HG02588 (cell line): ENCODE results near the gene UBA6.
"Not testable (repeated sequence)": the region's sequence is repeated elsewhere in the genome, so short reads cannot be mapped to it uniquely, and the experiment has no call there.

ENCODE experiments used
- ATAC-seq: cut with Tn5 transposase; IDR thresholded peaks from one replicate; pipeline ENCODE4 v1.9.1; 2021; ENCODE audit warnings: mild to moderate bottlenecking, moderate library complexity; ENCODE audit not compliant: unreplicated experiment

Gene UBA6

GRCh38 chr4:67714248-67714583, 13.3 kb upstream of the UBA6 start:
- peak; percentile 75 for ATAC-seq

DNA sequence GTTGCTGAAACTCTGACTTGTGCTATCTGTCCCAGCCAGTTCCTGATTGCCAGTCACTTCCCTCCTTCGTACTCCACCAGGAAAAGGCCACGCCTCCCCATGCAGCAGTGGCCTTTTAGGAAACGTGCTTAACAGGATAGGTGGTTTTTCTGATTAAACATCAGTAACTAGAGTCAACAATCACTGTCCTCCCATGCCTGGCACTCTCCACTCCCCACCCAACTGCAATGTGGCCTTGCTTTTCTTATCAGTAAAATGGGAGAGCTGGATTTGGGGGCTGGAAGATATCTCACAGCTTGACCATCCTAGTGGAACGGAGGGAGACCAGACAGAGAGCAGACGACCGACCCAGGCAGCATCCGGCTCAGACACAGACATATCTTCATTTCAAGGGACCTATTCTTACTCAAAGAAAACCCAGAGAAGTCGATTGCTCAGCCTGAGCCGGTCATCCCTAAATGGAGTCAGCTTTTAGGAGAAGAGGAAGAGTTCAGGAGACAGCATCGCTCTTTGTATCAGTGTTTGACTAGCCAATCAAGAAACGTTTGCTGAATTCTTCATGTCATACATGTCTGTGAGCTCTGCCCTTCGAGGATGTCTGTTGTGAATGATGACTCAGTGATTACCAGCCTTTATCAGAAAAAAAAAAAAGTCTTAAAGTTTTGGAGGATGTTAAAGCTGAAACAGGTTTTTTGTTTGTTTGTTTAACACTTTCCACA, 12.7 kb upstream of the UBA6 start:
- ATAC-seq, result no peak

DNA sequence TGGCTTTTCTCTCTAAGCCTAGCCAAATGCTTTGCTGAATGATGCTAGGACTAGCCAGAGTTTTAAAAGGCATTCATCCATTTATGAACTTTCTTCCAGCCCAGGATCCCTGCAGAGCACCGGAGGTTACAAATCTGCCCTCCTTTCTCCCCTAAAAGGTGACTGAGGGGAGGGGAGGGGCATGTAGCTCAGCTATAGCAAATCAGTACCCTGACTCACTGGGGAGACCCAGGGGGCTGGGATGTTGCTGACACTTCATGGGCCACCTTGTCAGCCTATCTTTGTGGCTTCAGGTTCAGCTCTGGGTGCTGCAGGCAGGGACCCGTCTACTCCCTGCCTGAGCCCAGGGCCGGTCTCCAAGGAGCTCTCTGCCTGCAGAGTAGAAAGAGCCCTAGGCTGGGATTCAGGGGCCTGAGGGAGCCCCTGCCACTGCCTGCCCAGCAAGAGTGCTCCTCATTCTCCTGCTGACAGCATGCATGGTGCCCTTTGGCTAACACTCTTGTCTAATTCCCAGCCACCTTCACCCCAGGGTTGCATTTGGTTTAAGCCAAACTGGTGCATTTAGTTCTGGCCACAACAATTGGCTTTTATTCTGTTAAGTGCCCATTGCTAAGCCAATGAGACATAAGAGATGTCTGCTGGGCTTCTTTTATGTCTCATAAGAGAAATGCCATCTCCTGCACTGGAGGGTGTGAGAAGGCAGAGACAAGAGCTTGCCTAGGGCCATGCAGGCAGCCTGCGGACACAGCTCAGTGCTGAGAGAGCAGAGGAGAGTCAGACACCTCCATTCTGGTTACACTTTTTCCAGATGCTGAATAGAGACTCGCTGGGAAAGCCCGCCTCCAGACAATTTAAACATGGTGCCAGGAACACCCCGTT, 11.9 kb upstream of the UBA6 start:
- no peak for ATAC-seq

- no peak for ATAC-seq
These were observed 11.2 kb upstream of the UBA6 start for GRCh38 chr4:67712000-67712625.

- not testable (repeated sequence) for ATAC-seq
These were observed 5.7 kb upstream of the UBA6 start for GRCh38 chr4:67706682-67707081.

- no peak for ATAC-seq
These were observed 3.9 kb upstream of the UBA6 start for GRCh38 chr4:67704843-67705242.

DNA sequence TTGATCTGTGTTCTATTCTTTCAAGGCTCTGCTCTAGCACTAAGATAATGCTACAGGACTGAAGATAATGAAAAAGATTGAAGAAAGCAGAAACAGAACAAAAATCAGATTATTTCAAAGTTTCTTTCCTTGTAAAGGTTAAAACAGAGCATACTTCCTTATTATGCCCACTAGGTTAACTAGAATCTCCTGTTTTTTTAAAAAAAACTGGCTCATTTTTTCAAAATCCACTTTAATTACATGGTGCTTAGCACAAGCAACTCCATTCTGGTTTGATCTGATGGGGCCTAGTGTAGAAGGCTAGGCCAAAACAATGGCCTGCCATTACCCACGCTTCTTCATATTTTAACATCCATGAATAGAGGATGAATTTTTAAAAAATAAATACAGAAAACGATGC, 1.2 kb upstream of the UBA6 start:
- ATAC-seq, result no peak

DNA sequence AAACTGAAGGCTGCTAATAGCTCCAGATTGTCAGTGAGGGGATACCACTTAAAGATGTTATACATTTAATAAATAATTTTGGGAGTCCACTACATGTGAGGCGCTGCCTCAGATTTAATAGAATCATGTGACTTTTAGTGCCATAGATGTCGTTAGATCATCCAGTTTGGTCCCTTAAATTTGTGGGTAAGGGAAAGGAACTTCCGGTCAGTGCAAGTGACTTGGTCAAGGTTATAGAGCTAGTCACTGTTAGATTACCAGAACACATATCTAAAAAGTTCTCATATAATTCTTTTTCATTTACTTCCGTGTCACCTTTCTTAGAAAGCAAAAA, 529 bp upstream of the UBA6 start:
- ATAC-seq, result no peak

DNA sequence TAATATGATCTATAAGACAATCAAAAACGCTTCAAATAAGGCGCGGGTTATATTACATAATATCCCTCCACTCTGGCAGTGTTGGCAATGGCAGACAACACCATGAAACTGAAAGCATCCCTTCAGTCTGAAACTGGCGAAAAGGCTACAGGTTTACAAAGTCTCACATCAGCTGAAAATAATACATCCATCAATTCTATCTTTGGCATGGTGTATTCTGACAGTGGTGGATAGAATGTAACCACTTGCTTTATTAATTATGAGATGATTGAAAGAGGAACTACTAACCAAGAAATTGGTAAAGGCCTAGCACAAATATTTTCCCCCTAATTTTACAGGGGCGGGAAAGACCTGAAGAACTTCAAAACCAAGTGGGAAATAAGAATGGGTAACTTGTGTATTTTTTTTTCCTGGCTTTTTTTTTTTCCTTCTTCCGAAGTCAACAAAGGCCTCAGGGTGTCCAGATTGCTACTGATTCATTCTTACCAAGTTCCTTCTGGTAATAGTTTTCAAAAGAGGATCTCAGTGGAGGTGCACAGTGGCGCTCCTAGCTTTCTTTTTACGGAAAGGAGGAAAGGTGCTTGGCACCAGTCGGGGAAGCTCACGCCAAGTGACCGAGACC, 728 bp downstream of the UBA6 start:
- ATAC-seq, result no peak

DNA sequence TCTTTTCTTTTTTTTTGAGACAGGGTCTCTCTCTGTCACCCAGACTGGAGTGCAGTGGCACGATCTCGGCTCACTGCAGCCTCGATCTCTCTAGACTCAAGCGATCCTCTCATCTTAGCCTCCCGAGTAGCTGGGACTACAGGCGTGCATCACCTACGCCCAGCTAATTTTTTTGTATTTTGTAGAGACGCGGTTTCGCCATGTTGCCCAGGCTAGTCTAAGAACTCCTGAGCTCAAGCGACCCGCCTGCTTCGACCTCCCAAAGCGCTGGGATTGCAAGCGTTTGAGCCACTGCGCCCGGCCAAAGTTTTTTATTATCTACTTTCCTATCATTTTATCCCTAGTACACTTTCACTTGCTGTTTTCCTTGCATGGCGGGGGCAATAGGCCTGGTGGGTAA, 1.4 kb downstream of the UBA6 start:
- ATAC-seq, result no peak

DNA sequence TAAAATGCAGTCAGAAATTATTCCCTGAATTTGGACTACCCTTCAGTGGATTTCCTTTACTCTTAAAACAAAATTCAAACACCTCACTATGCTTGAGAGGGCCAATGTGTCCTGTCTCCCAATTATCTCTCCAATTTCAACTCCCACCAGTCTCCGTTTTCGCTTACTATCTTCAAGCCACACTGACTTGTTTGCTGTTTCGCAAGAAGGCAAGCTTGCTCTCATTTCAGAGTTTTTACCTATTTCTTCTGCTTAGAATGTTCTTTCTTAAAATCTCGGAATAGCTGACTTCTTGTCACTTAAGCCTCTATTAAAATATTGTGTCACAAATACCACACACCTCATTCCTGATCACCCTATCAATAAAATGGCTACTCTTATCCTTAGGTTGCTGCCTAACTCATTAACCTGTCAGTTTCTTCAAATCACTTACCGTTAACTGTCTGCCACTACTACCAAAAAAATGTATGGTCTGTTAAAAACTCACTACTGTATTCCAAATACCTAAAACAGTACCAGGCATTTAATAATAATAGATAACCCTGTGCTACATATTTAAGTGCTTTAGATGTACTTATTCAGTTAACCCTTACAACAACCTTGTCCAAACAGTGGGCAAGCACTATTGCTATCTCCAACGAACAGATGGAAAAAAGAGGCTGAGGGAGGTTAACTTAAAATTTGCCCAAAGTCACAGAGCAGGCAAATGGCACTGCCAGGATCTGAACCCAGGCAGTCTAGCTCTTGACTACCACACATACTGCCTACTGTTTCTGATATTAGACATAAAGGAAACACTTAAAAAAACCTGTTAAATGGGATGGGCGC, 2.9 kb downstream of the UBA6 start:
- ATAC-seq, result no peak

DNA sequence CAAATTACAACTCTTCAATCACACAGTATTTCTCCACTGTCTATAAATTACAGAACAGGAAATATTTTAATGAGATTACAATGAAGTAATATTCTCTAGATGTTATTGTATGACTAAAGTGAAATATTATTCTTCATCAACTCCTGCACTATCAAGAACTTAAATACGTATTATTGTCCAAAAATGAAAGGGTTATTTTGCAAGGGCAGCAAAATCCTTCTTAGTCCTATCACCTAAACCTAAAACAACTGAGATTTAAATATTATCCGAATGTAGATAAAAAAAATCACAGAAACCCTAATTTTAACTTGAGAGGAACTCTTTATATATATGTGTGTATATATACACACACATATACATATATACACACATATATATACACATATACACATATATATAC, 4.9 kb downstream of the UBA6 start:
- no peak for ATAC-seq

GRCh38 chr4:67694662-67695061, 6.3 kb downstream of the UBA6 start:
- ATAC-seq, result no peak

GRCh38 chr4:67691328-67691727, 9.6 kb downstream of the UBA6 start:
- ATAC-seq, result no peak

DNA sequence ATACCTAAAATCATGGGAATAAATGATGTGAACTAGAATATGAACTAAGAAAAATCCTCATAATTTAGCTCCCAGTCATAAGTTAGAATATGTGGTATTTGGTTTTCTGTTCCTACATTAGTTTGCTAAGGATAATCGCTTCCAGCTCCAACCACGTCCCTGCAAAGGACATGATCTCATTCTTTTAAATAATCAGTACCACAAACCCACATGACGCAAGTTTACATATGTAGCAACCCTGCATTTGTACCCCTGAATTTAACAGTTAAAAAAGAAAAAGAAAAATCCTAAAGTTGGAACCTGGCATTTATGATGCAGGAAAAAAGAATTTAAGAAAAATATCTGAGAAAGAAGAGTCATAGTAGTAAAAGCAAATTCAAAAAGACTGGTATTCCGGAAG, 13.3 kb downstream of the UBA6 start:
- no peak for ATAC-seq

DNA sequence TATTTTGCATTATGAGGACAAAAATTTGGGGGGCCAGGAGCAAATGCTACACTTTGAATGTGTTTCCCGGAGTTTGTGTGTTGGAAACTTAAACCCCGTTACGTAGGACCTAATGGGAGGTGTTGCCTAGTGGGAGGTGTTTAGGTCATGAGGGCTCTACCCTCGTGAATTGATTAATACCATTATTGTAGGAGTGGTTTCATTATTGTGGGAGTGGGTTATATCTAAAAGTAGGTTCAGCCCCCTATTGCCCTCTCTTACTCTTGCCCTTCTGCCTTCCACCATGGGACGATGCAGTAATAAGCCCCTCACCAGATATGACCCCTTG, 15.5 kb downstream of the UBA6 start:
- no peak for ATAC-seq

DNA sequence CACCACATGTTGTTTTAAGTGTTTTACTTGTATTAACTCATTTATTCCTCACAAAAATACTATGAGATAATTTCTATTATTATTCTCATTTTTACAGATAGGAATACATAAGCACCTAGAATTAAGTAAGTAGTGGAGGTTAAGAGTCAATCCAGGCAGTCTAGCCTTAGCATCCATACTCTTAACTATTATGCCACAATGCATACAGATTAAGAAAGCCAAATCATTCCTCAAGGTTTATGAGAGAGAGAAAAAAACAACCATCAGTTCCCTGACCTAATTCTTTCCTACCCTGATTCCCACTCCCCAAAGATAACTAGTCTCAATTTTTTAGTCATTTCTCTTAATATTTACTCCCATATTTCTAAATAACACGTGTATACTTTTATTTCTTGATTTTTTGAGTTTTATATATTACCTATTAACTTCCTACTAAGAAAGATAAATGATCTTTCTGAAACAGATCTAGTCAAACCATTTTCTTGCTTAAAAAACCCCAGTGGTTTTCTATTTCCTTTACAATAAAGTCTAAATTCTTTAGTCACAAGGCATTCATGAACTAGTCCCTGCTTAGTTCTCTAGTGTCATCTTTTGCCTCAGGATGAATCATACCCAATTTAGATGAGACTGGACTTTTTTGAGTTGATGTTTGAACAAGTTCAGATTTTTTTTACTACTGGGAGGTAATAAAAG, 16.0 kb downstream of the UBA6 start:
- no peak for ATAC-seq

DNA sequence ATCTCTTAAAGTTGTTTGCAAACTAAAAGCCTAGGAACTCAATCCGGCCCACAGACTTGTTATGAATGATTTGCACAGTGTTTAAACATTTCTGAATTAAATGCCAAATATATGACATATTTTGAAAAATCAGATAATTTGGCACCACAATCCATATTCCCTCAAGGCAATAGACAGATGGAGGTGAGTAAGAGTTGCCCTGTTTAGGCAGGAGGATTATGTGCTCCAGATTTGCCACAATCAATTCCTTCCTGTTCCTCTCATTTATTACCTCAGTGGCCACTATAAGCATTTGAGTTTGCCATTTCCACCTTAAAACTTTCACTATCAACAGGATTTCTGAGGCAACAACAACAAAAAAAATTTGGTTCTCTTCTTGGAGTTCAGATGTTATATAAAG, 18.7 kb downstream of the UBA6 start:
- no peak for ATAC-seq

GRCh38 chr4:67680581-67681222, 20.3 kb downstream of the UBA6 start:
- no peak for ATAC-seq

- ATAC-seq, result no peak
These were observed 22.3 kb downstream of the UBA6 start for GRCh38 chr4:67678612-67679011.
